NCI-H128 (cell line): Measurements from ENCODE around the gene IFTAP.

ENCODE experiments used
- DNase-seq: peaks from one replicate; lab custom pipeline; 2025; ENCODE audit not compliant: unreplicated experiment; lab: John Stamatoyannopoulos, UW

Gene IFTAP

DNA sequence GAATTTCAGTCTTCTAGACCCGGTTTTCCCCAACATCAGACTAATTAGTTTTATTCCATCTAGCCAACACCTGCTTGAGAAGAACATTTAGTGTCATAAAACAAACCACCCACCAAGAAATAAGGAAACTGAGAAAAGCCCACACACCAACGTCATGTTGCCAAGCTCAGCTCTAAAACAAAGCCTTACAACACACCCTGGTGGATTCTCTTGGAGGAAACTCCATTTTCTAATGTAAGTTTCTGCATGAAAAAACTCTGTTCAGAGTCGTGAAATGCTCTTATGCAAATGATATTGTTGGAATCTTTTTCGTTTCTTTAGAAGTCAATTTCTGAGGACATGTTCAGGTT, 108.7 kb downstream of the IFTAP start:
- DNase-seq: no peak
